Mesothelial cell of epicardium (in vitro differentiated cells): ENCODE data around the gene ACVRL1. TPM values are rescaled to one million over a fixed set of nuclear protein-coding genes. Genes with fewer than 3 reads are reported as not detected.

Experiments used
- DNase-seq, 2 experiments: peaks; one replicate each; pipeline ENCODE4 v3.0.0; 2021; ENCODE audit warnings: low spot score in 2 of 2; ENCODE audit not compliant: unreplicated experiment in 2 of 2
- H3K27ac Mint-ChIP-seq: 2 replicates; pipeline ENCODE4 v1.8.0; 2021; ENCODE audit warnings: mixed read lengths
- H3K27me3 Mint-ChIP-seq: 2 replicates; pipeline ENCODE4 v1.8.0; 2021; ENCODE audit warnings: low read depth, mixed read lengths
- H3K36me3 Mint-ChIP-seq: 2 replicates; pipeline ENCODE4 v1.8.0; 2021; ENCODE audit warnings: mixed read lengths
- H3K4me1 Mint-ChIP-seq: 2 replicates; pipeline ENCODE4 v1.8.0; 2021; ENCODE audit warnings: mixed read lengths
- H3K4me3 Mint-ChIP-seq: 2 replicates; pipeline ENCODE4 v1.8.0; 2021; ENCODE audit warnings: mild to moderate bottlenecking, moderate library complexity, mixed read lengths
- H3K9me3 Mint-ChIP-seq: 2 replicates; pipeline ENCODE4 v1.8.0; 2021; ENCODE audit warnings: mixed read lengths
- total RNA-seq: library from RNA; stranded (reverse); gene quantifications from 3 replicates; pipeline ENCODE4 v1.2.1, GENCODE V29; 2021
- TF ChIP-seq, protein P1 (sequence below): fragments of 200-600 bp; sonication (generic); IDR thresholded peaks from one replicate; pipeline ENCODE4 v1.5.0; 2021; ENCODE audit warnings: antibody characterized with exemption; ENCODE audit not compliant: unreplicated experiment

Gene ACVRL1
- total RNA-seq, 1 donor from 2014 or later, result not detected

DNA sequence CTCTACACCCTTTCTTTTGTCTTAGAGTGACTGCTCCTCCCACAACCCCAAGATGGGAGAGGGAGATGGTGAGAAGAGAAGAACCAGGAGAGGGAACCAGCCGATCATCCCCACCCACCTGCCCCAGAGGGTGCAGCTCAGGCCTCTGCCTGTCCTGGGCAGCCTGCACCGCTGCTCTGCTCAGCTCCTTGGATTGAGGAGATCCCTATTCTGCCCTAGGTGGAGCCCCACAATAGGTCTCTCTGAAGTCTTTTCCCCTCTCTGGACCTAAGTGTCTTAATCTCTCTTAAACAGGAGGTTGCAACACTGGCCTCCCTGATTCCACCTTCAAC is 17.2 kb upstream of the ACVRL1 start:
- peaks cover 6% of the 10 kb centered on the region for H3K27me3 Mint-ChIP-seq
- H3K27ac Mint-ChIP-seq, result no peak overlapping the region
- peaks cover 14% of the 10 kb centered on the region for H3K4me1 Mint-ChIP-seq
- H3K9me3 Mint-ChIP-seq, result no peaks in the 10 kb centered on the region
- H3K4me3 Mint-ChIP-seq, result no peak overlapping the region
- DNase-seq, result no peak
- H3K36me3 Mint-ChIP-seq, result no peaks in the 10 kb centered on the region
- TF ChIP-seq, protein P1, sequence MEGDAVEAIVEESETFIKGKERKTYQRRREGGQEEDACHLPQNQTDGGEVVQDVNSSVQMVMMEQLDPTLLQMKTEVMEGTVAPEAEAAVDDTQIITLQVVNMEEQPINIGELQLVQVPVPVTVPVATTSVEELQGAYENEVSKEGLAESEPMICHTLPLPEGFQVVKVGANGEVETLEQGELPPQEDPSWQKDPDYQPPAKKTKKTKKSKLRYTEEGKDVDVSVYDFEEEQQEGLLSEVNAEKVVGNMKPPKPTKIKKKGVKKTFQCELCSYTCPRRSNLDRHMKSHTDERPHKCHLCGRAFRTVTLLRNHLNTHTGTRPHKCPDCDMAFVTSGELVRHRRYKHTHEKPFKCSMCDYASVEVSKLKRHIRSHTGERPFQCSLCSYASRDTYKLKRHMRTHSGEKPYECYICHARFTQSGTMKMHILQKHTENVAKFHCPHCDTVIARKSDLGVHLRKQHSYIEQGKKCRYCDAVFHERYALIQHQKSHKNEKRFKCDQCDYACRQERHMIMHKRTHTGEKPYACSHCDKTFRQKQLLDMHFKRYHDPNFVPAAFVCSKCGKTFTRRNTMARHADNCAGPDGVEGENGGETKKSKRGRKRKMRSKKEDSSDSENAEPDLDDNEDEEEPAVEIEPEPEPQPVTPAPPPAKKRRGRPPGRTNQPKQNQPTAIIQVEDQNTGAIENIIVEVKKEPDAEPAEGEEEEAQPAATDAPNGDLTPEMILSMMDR, result no peak

DNA sequence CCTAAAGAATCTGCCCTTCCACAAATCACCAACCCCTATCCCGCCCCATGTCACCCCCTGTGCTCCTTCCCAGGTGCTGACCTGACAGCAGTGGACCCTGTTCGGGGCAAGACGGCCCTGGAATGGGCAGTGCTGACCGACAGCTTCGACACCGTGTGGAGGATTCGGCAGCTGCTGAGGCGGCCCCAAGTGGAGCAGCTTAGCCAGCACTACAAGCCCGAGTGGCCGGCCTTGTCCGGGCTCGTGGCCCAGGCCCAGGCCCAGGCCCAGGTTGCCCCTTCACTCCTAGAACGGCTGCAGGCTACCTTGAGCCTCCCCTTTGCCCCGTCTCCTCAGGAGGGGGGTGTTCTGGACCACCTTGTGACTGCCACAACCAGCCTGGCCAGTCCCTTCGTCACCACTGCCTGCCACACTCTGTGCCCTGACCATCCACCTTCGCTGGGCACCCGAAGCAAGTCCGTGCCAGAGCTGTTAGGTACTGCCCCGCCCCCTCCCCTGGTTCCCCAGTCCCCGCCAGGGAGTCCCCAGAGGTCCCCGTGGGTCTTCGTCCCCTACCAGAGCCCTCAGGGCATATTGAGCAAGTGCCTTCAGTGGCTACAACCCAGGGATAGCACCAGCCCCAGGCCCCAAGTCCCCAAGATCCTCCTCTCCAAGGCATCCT is 16.7 kb upstream of the ACVRL1 start:
- Mint-ChIP-seq H3K4me3 (no peak overlapping the region), H3K27me3 (peaks cover 6% of the 10 kb centered on the region), H3K4me1 (peaks cover 17% of the 10 kb centered on the region), H3K36me3 (no peaks in the 10 kb centered on the region), H3K9me3 (no peaks in the 10 kb centered on the region), H3K27ac (no peak overlapping the region)
- TF ChIP-seq, protein P1, result no peak
- no peak for DNase-seq

DNA sequence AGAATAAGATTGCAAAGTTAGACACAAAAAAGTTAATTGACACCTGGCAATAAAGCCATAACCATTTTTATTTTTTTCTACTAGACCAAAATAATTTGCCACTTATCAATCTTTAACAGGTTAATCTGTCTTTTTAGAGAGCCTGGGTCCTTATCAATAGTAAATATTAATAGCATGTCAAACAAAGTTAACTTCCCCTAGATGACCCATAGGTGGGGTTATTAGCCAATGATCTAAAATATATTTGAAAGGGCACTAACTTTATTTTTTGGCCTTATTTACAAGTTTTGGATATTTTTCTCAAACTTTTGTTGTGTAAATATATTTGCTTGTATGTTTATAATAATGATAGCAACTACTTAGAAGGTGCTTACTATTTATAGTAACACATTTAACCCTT is 15.5 kb upstream of the ACVRL1 start:
- TF ChIP-seq, protein P1, result peak; percentile 68
- Mint-ChIP-seq H3K9me3 (no peaks in the 10 kb centered on the region), H3K27ac (no peak overlapping the region), H3K4me1 (peaks cover 11% of the 10 kb centered on the region), H3K4me3 (no peak overlapping the region), H3K36me3 (no peaks in the 10 kb centered on the region), H3K27me3 (peaks cover 8% of the 10 kb centered on the region)
- DNase-seq, result no peak

DNA sequence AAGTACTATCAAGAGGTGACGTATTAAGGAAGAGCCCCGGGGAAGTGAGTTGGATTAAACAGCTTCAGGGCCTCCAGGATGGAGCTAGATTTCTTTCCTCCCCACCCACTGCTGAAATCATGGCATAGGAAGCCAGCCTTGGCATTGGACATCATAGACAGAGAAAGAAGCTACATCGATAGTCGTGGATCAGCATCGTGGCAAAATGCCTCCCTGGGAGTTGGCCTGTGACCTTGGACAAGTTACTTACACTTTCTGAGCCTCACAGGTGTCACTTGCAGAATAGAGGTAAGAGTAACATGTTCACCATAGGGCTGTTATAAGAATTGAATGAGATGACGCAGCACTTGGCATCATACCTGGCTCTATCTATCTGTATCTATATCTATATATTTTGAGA is 13.5 kb upstream of the ACVRL1 start:
- no peak for DNase-seq
- Mint-ChIP-seq H3K27me3 (peaks cover 2% of the 10 kb centered on the region), H3K4me3 (no peak overlapping the region), H3K36me3 (no peaks in the 10 kb centered on the region), H3K4me1 (peaks cover 5% of the 10 kb centered on the region), H3K27ac (no peak overlapping the region), H3K9me3 (no peaks in the 10 kb centered on the region)
- TF ChIP-seq, protein P1, result no peak

DNA sequence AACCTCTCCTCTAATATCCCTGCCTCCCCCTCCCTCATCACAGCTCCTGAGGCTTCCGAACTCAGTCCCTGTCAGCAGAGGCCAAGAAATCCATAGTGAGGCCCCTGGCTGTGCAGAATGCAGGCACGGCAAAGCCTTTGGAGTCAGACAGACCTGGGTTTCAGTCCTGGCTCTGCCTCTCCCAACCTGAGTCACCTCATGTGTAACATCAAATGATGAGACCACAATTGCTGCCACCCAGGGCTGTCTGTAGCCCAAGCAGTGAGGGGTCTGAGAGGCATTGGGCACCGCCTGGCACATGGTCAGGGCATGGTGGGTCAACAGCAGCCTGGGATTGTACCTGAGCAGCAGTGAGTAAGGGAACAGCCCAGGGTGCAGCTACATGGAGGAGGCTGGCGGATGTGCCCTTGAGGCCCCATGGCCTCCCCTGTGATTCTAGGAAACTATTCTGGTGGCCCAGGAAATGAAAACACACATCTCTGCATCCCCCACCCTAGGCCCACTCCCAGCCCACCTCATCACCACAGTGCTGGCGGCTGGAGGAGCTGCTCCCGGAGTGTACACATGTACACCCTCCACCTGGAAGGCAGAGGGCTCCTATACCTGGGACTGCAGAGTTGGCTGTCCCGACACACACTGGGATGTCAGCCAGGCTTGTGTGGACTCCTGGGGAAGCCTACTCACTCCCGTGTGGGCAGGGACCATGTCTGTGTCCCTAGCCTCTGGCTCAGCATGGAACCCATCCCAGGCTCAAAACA is 11.7 kb upstream of the ACVRL1 start:
- Mint-ChIP-seq H3K4me3 (no peak overlapping the region), H3K4me1 (peaks cover 5% of the 10 kb centered on the region), H3K36me3 (no peaks in the 10 kb centered on the region), H3K9me3 (no peaks in the 10 kb centered on the region), H3K27me3 (peaks cover 2% of the 10 kb centered on the region), H3K27ac (no peak overlapping the region)
- TF ChIP-seq, protein P1, result no peak
- no peak for DNase-seq
